ENCODE results near the gene ATP8B4.
A peak's percentile ranks its signal among the peaks of the same experiment; 100 is the strongest.

Gene ATP8B4

DNA sequence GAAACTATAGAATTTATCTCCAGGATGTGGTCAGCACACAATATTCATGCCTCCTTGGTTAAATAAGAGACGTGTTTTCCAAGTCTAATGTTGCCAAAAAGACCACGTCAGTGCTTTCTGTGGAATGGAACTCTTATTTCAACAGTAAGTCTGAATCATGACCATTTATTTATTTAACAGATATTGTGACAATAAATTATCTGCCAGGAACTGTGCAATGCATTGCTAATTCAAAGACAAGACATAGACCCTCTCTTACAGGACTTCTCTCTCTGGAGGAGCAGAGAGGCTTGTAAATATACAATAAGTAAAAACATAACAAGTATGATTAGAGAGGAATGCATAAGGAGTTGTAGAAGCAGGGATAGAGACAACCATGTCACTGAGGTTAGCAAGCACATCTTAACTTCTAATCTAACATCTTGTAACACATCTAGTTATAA is 270.7 kb downstream of the ATP8B4 start:
- DNase-seq (ENCODE audit: extremely low read depth, low read depth): peak; percentile 86

DNA sequence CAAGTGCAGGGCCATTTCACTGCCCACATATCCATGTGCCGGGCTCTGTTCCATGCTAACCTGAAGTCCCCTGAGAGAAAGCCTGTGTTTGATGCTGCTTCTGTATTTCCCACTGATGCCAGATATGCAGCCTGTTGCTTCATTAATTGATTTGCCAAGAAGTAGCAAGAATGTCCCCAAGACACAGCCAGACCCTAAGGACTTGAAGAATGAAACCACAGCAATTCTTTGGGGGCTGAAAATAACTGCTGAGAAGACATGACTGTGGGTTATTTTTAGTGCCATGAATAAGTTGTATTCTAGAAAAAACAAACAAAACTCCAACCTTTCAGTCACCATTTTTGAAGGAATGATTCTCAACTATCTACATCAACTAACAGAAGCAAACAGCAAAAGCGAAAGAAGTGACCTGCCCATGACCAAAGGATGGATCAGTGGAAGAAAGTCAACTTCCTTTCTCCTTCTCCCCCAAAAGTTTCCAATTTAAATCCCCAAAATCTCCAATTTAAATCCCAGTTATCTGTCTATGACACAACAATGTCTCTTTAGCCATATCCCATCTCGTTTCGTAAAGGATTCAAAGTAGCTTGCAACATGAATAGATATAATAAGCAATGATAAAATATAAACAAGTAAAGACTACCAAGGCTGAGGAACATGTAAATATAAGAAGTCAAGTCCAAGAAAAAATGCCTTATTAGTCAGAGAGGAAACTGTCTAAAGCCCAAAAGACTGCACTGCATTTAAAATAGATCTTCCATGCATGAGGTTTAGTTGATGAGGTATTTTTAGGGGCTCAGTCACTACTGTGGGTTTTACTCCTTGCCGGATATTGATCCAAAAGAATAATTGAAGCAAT is 271.4 kb downstream of the ATP8B4 start:
- no peak for TF ChIP-seq CTCF (IDR thresholded peaks at IDR 0.05; ENCODE audit: low read depth, low read length)
- no peak for DNase-seq (ENCODE audit: extremely low read depth, low read depth)

More for the DNA sequence above, 270.7 kb downstream of the ATP8B4 start:
- no peak for TF ChIP-seq CTCF (IDR thresholded peaks at IDR 0.05; ENCODE audit: low read depth, low read length)

GRCh38 chr15:49844390-49844789 is 274.6 kb downstream of the ATP8B4 start:
- DNase-seq (ENCODE audit: extremely low read depth, low read depth): no peak

DNA sequence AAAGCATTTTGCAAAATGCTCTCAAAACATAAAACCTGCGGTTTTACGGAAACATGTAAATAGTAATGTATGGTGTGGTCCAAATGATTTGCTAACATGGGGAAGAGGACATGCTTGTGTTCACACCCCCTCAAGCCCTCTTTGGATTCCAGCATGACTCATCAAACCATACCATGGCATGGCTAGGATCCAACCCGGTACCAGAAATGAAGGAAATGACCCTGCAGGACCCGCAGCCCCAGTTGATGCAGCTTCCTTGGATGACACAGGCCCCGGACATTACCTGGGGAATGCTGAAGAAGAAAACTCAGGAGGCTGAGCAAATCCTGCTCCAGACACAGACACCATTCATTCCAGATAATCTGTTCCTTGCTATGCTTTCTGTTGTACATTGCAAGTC is 275.3 kb downstream of the ATP8B4 start:
- DNase-seq (ENCODE audit: extremely low read depth, low read depth): no peak
- no peak for TF ChIP-seq CTCF (IDR thresholded peaks at IDR 0.05; ENCODE audit: low read depth, low read length)

More at GRCh38 chr15:49844390-49844789, 274.6 kb downstream of the ATP8B4 start:
- TF ChIP-seq CTCF (IDR thresholded peaks at IDR 0.05; ENCODE audit: low read depth, low read length): no peak

DNA sequence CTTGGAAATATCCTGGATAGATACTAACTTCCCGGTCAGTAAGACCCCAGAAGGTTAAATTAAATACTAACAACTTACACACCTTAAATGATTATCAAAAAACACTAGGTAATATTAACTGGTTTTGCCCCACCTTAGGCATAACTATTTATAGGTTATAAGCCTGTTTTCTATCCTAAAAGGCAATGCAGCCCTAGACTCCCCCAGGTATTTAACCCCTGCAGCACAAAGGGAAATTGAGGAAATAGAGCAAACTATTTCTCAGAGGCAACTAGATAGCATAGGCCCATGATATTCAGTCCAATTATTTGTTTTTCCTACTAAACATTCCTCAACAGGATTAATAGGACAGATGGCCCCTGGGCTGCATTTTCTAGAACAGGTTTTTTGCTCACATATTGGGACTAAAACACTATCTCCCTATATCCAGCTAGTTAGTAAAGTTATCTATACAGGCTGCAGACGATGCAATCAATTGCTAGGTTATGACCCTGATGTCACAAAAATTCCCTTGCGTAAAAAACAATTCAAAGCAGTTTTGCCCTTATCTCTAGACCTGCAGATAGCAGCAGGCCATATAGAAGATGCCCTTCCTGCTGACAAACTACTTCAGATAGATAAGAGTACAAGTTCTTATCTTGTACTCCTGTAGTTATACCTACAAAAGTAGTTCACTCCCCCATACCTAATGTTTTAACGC is 276.9 kb downstream of the ATP8B4 start:
- TF ChIP-seq CTCF (IDR thresholded peaks at IDR 0.05; ENCODE audit: low read depth, low read length): no peak
- no peak for DNase-seq (ENCODE audit: extremely low read depth, low read depth)

DNA sequence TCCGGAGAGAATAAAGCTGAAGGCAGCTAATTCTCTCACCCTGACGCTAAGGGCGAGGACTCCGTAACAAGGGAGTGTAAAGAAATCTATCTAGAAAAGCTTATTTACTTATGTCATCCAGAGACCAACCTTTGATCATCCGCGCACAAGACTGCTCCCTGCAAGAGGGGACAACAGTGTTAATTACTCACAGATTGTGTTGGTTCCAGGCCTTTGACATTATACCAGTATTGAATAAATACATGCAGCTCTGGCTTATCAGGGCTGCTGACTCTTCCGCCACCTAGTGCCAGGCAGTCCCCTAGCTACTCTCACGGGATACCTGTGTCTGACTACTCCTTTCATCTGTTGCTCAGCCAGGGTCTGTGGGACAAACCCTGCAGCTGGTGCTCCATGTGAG is 286.5 kb downstream of the ATP8B4 start:
- peak; percentile 31 for TF ChIP-seq CTCF (IDR thresholded peaks at IDR 0.05; ENCODE audit: low read depth, low read length)
- no peak for DNase-seq (ENCODE audit: extremely low read depth, low read depth)
